Fibroblast of lung (primary cell): Measurements from ENCODE around the gene KCNK18.

Source experiments
- CTCF ChIP-seq, 2 donors: IDR thresholded peaks in 1 of 2; conservative IDR thresholded peaks in 1 of 2; 1 replicate in 1 of 2; 2 replicates in 1 of 2; pipeline ENCODE4 v1.5.1; 2011 to 2012; ENCODE audit warnings: low read length in 2 of 2, control low read depth in 1 of 2, inconsistent platforms in 1 of 2, low read depth in 1 of 2, mild to moderate bottlenecking in 1 of 2
- EZH2 ChIP-seq: IDR thresholded peaks from 2 replicates; pipeline ENCODE4 v1.5.1; 2012; ENCODE audit warnings: low read length, control low read depth, mild to moderate bottlenecking; ENCODE audit errors: missing control alignments

GRCh38 chr10:117246997-117247671 lies 49.8 kb downstream of the KCNK18 start:
- TF ChIP-seq EZH2 (no peak), CTCF (conservative IDR thresholded peaks at IDR 0.05 in 1 of 2, IDR thresholded peaks at IDR 0.05 in 1 of 2; ENCODE audit: low read depth in 1 of 2, low read length in 2 of 2) (no peak)
